Right hindlimb (tissue), 1 donor: ENCODE measurements around the gene NTM.
A peak's percentile ranks its signal among the peaks of the same experiment; 100 is the strongest.
"Not testable (repeated sequence)": the region's sequence is repeated elsewhere in the genome, so short reads cannot be mapped to it uniquely, and the experiment has no call there.

ENCODE experiments used
- DNase-seq: peaks from one replicate; pipeline ENCODE4 v3.0.0-alpha.2; 2018

Gene NTM

DNA sequence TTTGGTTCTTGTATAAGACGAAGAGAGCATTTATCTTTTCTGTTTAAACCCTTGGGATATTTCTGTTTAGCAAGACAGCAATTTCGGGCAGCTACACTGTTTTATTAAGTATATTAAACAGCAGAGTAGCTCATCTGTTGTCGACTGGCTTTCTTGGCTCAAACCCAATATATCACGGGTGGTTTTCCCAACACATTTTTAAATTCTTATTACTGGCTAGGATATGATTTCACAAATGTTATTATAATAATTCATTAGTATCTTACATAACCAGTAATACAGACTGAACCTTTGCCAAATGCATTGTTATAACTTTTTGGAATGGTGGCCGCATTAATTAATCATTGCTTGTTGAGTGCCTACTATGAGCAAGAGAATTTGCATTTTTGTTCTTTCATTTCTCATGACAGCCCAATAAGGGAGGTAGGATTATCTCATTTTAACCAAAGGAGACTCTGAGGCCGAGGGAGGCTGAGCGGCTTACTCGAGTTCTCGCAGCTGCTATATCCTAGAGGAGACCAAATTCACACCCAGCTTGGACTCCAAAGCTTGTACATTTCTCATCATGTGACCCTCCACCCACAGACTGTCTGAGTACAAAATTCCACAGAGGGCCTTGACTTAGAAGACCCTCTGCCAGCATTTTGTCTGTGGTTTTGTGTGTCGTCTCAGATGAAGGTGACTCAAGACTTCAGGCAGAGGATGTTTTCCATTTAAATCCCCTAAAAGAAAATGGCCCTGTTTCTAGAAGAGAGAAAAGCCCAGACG, 304.9 kb downstream of the NTM start:
- DNase-seq, result no peak

GRCh38 chr11:131677828-131678470, 307.5 kb downstream of the NTM start:
- no peak for DNase-seq

DNA sequence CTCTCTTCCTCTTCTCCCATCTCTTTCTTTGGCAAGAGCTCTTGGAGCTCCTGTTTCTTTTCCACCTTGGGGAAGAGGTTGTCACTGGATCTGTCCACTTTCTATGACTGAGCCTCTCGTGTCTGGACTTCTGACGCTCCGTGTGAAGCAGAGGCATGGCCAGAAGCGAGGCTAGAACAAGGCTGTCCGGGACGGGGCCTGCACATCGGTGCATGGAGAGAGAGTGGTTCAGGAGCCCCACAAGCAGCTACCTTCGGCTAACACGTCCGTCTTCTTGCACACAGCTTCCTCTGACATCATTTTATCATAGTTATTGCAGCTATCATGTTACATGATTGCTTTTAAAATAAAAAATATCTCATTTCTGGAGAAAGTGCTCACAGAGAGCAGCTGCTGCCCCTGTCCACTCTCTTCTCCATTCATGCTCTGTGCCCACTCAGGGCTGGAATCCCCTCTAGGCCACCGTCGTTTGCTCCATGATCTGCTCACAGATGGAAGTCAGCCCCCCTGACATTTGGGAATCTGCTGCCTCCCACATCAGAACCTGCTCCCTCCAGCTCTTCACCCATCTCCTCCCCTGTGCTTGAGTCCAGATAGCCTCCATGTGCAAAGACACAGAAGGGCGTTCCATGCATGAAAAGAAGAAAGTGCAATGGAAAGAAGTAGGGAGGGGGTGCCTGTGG, 308.4 kb downstream of the NTM start:
- DNase-seq, result no peak

DNA sequence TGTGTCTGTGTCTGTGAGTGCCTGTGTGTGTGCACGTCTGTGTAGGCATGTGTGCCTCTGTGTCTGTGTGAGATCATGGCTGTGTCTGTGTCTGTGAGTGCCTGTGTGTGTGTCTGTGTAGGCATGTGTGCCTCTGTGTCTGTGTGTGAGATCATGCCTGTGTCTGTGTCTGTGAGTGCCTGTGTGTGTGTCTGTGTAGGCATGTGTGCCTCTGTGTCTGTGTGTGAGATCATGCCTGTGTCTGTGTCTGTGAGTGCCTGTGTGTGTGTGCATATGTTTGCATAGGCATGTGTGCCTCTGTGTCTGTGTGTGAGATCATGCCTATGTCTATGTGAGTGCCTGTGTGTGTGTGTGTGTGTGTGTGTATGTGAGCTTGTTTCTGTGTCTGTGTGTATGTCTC, 310.0 kb downstream of the NTM start:
- DNase-seq, result not testable (repeated sequence)

DNA sequence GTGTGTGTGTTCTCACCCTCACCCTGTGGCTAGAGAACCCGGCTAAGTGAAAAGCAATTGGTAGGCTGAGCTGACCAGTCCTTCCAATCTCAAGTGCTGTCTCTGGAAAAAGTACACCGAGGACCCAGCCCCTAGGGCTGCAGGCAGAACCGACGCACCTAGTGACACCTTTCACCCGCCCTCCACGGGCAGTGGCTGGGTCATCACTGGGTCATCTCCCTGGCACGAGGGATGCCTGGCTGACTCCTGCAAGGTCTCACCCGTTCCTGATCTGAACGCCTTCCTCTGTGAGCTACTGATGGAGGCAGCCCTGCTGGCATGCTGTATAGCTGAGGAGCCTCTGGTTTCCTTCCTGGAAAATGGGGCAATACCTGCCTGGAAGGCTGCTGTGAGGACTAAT, 311.5 kb downstream of the NTM start:
- no peak for DNase-seq

DNA sequence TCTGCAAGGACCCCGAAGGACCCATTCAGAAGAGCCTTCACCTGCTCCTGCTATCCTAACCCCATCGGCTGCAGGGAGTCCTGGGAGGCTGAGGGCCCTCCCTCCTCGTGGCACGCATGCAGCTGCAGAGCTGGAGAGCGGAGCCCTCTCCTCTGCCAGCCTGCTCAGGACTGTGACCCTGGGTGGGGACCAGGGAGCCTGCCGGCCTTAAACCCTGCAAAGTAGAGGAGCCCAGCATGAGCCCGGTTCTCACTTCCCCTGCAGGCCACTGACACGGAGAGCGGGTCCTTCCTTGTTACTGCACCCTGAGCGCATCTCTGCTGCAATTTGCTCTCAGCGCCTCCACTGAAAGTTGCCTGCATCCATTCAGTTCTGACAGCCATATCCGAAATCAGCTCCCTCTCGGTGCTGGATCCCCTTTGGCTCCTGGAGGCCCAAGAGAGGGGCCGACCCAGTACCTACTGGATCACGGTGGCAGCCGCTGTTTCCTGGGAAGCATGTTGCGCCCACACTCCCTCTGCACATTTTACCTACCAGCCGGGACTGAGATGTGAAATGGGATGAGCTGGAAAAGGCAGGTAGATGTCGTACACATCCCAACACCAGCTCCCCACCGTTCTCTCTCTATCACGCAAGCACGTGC, 312.1 kb downstream of the NTM start:
- DNase-seq, result no peak

DNA sequence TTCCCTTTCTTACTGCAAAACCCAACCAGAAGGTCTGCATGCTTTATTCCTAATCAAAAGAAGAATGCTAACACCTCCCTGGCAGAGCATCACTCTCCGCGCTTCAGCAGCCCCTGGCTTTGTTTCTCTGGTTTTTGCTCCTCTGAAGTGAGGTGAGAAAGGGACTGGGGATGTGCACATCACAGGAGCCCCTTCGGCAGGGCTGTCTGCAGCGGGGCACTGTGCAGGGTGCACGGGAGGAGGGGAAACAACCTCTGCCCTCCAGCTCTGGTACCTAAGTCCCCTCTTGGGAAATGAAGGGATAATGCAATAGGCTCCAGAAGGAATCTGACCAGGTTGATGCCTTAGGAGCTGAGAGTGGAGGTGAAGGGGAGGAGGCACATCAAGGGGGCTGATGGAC, 312.7 kb downstream of the NTM start:
- no peak for DNase-seq

- no peak for DNase-seq
Measured at GRCh38 chr11:131683666-131684065, 313.3 kb downstream of the NTM start.

GRCh38 chr11:131684111-131685060, 314.0 kb downstream of the NTM start:
- DNase-seq, result no peak

DNA sequence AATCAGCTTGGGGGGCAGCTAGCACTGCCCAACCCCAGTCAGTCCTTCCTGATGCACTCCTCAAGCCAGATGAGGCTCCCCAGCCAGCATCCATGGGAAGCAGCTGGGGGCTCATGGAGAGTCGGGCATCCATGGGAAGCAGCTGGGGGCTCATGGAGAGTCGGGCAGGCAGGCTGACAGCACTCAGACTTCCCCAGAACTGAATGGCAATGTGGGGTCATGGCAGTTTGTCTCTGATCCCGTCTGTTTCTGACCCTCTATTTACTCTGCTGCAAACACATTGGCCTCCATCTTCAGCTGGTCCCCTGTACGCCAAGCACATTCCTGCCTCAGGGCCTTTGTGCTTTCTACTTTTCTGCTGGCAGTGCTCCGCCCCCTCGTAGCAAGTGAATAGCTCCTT, 314.8 kb downstream of the NTM start:
- no peak for DNase-seq

- DNase-seq, result no peak
Measured at GRCh38 chr11:131685906-131686305, 315.5 kb downstream of the NTM start.

DNA sequence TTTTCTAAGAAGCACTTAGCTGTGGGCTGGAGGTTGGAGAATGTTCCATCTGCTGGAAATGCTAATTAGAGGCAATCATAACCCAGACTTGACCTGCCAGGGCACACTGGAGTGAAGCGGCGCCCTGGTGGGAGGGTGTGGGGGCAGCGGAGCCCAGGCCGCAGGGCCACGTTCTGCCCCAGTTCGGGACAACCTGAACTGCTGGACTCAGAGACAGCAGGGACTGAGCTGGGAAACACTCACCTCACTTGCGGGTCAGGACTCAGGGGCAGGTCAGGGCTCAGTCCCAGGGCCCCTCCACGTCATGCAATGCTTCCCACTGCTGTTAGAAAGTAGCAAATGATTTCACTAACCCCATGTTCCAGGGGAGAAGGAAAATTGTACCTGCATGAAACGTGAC, 316.4 kb downstream of the NTM start:
- DNase-seq, result no peak

GRCh38 chr11:131687291-131688047, 317.1 kb downstream of the NTM start:
- no peak for DNase-seq

- DNase-seq, result peak; percentile 66
Measured at GRCh38 chr11:131688048-131688693, 317.8 kb downstream of the NTM start.

DNA sequence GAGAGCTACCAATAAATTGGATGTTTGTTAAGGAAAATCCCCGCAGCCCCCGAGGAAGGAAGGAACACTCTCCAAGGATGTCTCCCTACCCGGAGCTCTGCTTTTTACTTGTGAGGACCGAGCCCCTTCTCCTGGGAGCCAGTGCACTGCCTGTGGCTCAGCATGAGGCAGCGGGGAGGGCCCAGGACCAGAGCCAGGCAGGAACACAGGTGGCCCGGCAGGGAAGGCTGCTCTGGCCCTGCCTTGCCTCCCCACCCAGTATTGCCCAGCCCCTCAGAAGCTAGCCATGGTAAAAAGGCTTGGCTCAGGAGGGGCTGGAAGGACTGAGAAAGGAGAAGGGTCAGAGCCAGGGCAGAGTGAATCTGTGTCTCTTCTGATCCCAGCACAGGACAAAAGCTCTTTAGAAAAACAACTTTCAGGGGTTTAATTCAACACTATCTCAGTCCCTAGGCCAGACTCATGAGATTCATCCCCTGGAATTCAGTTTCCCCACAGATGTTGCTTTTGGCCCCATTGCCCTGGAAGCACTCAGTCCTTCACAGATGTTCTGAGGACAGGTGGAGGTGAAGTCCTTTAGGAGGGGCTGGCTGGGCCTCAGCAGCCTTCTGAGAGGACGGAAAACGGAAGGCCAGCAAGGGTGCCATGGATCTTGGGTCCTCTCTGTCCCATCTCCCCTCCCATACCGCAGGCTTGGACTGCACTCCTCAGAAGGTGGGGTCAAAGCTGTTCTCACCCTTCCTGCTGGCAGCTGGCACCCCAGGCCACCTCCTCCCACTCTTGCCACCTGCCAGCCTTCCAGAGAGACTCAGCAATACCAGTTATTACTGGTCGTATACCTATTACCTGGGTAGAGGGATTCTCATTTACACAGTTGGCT, 318.9 kb downstream of the NTM start:
- DNase-seq, result no peak

- no peak for DNase-seq
Measured at GRCh38 chr11:131690362-131690761, 319.9 kb downstream of the NTM start.

- DNase-seq, result no peak
Measured at GRCh38 chr11:131690776-131691175, 320.4 kb downstream of the NTM start.

DNA sequence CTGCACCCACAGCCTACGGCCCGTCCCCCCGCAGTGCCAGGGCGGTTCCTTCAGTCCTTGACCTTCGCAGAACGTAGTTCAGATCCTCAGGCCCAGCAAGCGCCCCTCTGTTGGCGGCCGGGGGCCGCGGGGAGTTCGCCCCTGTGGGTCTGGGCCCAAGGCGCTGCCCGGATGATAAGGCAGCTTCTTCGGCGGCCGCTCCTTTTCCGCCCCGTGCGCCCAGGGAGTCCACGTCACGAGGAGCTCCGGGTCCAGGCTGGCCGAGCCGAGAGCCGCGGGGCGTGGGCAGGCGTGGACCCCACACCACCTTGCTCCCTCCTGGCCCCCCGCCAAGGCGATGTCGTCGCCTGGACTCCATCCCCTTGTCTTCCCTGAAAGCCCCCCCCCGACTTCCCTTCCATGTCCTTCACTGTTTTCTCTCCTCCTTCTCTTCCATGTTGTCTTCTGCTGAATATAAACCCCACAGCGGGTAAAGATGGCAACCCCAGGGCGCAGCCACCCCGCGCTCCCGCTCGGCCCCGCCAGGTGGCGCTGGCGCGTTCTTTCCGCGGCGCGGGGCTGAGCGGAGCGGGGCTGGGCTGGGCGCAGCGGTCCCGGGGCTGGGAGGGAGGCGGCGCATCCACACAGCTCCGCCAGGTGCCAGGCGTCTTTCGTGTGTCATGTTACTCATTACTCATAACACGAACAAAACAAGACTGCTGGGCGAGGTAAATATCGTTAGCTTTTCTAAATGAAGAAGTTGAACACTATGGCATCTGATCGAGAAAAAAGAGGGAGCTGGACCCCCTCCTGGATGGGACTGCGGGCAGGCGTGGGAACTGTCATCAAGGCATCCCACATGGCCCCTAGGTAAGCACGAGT, 321.0 kb downstream of the NTM start:
- DNase-seq, result no peak

GRCh38 chr11:131692151-131692550, 321.7 kb downstream of the NTM start:
- DNase-seq, result no peak
